Measurements from ENCODE around the gene KRT73. TPM values are rescaled to one million over a fixed set of nuclear protein-coding genes. Genes with fewer than 3 reads are reported as not detected.

The KRT73 gene
- total RNA-seq, 1 donor from 2014 or later = 0.52 TPM

DNA sequence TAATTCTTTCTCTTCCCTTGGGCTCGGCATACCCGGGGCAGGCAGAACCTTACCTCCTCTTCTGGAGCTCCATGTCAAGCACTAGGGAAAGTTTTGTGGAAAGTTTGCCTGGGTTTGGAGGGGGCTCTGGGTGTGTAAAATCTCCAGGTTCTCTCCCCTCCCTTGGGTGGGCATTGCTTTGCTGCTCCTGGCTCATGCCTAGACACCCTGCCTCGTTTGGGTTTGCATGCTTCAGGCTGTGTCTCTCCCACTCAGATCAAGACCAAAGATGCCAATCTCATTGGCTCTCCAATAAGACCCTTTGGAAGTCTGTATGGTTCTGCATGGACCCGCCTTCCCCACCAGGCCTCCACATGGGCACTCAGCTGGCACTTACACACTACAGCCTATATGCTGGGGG lies 39.8 kb upstream of the KRT73 start:
- intact Hi-C loops (cut with DNase I) = no loop called here
- H3K36me3 ChIP-seq = no peaks in the 10 kb centered on the region
- H3K4me1 ChIP-seq = no peaks in the 10 kb centered on the region
- DNase-seq (no peak), ATAC-seq (no peak)
- peaks cover 12% of the 10 kb centered on the region for H3K27me3 ChIP-seq
- TF ChIP-seq, protein P1, sequence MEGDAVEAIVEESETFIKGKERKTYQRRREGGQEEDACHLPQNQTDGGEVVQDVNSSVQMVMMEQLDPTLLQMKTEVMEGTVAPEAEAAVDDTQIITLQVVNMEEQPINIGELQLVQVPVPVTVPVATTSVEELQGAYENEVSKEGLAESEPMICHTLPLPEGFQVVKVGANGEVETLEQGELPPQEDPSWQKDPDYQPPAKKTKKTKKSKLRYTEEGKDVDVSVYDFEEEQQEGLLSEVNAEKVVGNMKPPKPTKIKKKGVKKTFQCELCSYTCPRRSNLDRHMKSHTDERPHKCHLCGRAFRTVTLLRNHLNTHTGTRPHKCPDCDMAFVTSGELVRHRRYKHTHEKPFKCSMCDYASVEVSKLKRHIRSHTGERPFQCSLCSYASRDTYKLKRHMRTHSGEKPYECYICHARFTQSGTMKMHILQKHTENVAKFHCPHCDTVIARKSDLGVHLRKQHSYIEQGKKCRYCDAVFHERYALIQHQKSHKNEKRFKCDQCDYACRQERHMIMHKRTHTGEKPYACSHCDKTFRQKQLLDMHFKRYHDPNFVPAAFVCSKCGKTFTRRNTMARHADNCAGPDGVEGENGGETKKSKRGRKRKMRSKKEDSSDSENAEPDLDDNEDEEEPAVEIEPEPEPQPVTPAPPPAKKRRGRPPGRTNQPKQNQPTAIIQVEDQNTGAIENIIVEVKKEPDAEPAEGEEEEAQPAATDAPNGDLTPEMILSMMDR (IDR thresholded peaks at IDR 0.05) = no peak
- H3K9me3 ChIP-seq = no peaks in the 10 kb centered on the region
- H3K4me3 ChIP-seq = no peak overlapping the region
- H3K27ac ChIP-seq = no peak overlapping the region

DNA sequence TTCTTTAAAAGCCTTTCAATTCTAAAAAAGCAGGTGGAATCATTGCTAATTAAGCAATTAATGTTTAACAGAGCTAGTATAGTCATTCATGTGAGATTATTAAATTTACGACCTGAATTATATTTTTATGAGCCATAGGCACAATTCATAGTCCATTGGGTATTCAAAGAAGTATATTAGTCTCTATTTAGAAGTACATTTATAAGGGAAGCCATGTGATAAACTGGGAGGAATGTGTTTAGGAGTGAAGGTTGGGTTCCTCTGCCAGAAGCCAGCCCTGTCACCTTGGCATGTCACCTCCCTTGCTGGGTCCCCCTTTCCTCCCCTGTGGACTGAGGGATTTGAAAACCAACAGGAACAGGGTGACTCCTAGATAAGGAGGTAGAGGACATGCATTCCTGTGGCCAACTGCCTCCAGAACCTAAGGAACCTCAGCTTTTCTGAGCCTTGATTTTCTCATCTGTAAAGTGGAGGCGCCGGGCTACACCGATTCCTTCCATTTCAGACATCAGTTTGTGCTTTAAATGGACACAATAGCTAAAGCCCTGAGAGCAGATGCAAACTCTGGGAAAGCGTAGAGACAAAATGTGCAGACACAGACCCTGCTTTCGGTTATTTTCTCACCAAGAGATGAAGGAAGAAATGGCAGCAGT lies 39.0 kb upstream of the KRT73 start:
- H3K4me1 ChIP-seq = no peaks in the 10 kb centered on the region
- TF ChIP-seq, protein P1 (IDR thresholded peaks at IDR 0.05) = no peak
- no peak for ATAC-seq
- no peaks in the 10 kb centered on the region for H3K9me3 ChIP-seq
- no peak overlapping the region for H3K27ac ChIP-seq
- intact Hi-C loops (cut with DNase I) = no loop called here
- DNase-seq = no peak
- H3K4me3 ChIP-seq = no peak overlapping the region
- no peaks in the 10 kb centered on the region for H3K36me3 ChIP-seq
- H3K27me3 ChIP-seq = peaks cover 6% of the 10 kb centered on the region

DNA sequence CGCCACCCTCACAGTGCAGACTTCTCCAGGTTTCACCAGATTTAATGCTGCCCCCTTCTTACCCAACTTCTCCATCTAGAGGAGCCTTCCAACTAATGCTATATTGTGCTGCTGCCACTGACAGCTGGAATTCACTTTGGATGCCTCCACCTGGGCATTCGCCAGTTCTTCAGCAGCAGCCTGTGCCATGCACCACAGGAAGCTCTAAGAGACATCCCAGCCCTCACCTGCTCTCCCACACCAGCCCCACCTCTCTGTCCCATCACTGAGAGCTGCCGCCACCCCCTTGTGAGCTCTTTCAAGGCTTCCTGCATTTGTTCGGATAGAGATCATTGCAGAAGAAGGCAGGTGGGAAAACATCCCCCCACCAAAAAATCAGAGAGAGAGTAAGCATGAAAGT lies 38.3 kb upstream of the KRT73 start:
- no peak overlapping the region for H3K4me3 ChIP-seq
- TF ChIP-seq, protein P1 (IDR thresholded peaks at IDR 0.05) = no peak
- ATAC-seq = no peak
- peaks cover 6% of the 10 kb centered on the region for H3K27me3 ChIP-seq
- H3K4me1 ChIP-seq = no peaks in the 10 kb centered on the region
- no peaks in the 10 kb centered on the region for H3K36me3 ChIP-seq
- no peak for DNase-seq
- H3K9me3 ChIP-seq = no peaks in the 10 kb centered on the region
- intact Hi-C loops (cut with DNase I) = no loop called here
- H3K27ac ChIP-seq = no peak overlapping the region

DNA sequence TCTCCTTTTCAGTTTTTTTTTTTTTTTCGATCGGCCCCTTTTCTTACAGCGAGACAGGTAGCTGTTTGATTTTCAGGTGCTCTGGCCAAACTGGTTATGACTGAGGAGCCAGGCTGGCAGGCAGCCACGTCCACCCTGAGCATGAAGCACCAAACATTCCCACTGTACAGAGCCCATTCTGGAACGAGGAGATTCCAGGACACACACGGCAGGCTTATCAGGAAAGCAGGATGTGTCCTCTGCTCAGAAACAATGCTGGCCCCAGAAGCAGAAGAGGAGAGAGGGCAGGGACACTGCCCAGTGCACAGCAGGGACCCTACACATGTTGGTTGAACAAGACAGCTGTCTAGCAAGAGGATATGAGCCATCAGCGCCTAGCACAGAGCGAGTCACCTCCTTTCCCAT lies 37.4 kb upstream of the KRT73 start:
- peaks cover 6% of the 10 kb centered on the region for H3K27me3 ChIP-seq
- DNase-seq = no peak
- H3K36me3 ChIP-seq = no peaks in the 10 kb centered on the region
- no peak overlapping the region for H3K4me3 ChIP-seq
- no peaks in the 10 kb centered on the region for H3K9me3 ChIP-seq
- TF ChIP-seq, protein P1 (IDR thresholded peaks at IDR 0.05) = no peak
- intact Hi-C loops (cut with DNase I) = no loop called here
- ATAC-seq = peak; percentile 59
- H3K4me1 ChIP-seq = no peaks in the 10 kb centered on the region
- no peak overlapping the region for H3K27ac ChIP-seq

DNA sequence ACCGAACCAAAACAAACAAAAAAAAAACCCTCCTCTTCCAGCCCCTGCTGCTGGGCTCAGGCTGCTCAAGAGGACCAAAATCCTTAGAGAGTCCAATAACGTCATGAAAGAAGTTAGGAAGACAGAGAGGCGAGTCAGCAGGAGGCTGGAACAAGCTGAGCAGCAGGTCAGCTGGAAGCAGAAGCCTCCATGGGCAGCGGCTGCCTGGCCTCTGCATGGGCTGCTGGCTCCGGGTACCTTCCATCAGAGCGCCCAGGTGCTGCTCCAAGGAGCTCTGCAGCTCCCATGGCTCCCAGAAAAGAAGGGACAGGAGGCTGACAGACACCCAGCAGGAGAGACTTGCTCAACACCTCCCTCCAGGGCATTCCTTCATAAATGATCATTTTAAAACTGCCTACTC lies 36.9 kb upstream of the KRT73 start:
- DNase-seq (no peak), ATAC-seq (peak; percentile 7)
- no peak overlapping the region for H3K27ac ChIP-seq
- TF ChIP-seq, protein P1 (IDR thresholded peaks at IDR 0.05) = no peak
- intact Hi-C loops (cut with DNase I) = no loop called here
- H3K4me3 ChIP-seq = no peak overlapping the region
- no peaks in the 10 kb centered on the region for H3K4me1 ChIP-seq
- no peaks in the 10 kb centered on the region for H3K36me3 ChIP-seq
- H3K9me3 ChIP-seq = no peaks in the 10 kb centered on the region
- peaks cover 6% of the 10 kb centered on the region for H3K27me3 ChIP-seq

Measured in upper lobe of right lung (tissue), 1 donor.